BJ (cell line): ENCODE data around the gene KIDINS220. TPM values are rescaled to one million over a fixed set of nuclear protein-coding genes. Genes with fewer than 3 reads are reported as not detected.

Source experiments
- CTCF ChIA-PET: fragments of 350-600 bp; formaldehyde crosslinking; extraction: SDS; loops from one replicate; lab custom pipeline; 2021; ENCODE audit warnings: antibody characterized with exemption, inconsistent platforms; lab: Yijun Ruan, JAX
- POLR2A ChIA-PET: fragments of 300-600 bp; sonication (Branson Sonifier 250); formaldehyde crosslinking; extraction: SDS; loops from one replicate; lab custom pipeline; 2021; ENCODE audit warnings: antibody characterized with exemption; lab: Charles Lee
- DNase-seq: peaks from one replicate; pipeline ENCODE4 v3.0.0-alpha.2; 2011; ENCODE audit warnings: low read depth
- H3K27me3 ChIP-seq: 2 replicates; pipeline ENCODE4 v1.6.0; 2011; ENCODE audit warnings: low read length; ENCODE audit not compliant: control insufficient read depth, insufficient read depth
- H3K36me3 ChIP-seq: 2 replicates; pipeline ENCODE4 v1.5.1; 2011; ENCODE audit warnings: low read length; ENCODE audit not compliant: control insufficient read depth, insufficient read depth
- H3K4me3 ChIP-seq: 2 replicates; pipeline ENCODE4 v1.5.1; 2011; ENCODE audit warnings: low read depth, mild to moderate bottlenecking, control low read depth, low read length
- polyA plus RNA-seq: library from polyadenylated mRNA; depleted of rRNA; stranded (reverse); fragments of >200 nt; gene quantifications from 2 replicates; pipeline ENCODE4 v1.2.3, GENCODE V29; 2011
- TF ChIP-seq, protein P1 (sequence below): IDR thresholded peaks from 2 replicates; pipeline ENCODE4 v1.5.1; 2011; ENCODE audit warnings: low read depth, mild to moderate bottlenecking, control low read depth, inconsistent platforms, low read length, moderate library complexity; ENCODE audit not compliant: insufficient read depth

The KIDINS220 gene
- polyA plus RNA-seq, 1 experiment = 34.8 TPM

DNA sequence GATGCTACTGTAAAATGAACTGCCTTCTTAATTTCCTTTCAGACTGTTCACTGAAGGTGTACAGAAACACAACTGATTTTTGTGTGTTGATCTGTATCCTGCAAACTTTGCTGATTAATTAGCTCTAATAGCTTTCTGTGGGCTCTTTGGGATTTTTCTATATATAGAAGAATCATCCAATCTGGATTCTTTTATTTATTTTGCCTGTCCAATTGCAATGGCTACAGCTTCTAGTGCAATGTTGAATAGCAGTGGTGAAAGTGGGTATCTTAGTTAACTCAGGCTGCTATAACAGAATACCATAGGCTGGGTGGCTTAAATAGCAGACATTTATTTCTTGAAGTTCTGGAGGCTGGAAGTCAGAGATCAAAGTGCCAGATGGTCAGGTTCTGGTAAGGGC lies 81.2 kb downstream of the KIDINS220 start:
- Histone ChIP-seq H3K27me3 (no peaks in the 10 kb centered on the region), H3K4me3 (no peak overlapping the region), H3K36me3 (no peaks in the 10 kb centered on the region)
- POLR2A ChIA-PET = no interaction called here
- DNase-seq = no peak
- TF ChIP-seq, protein P1, sequence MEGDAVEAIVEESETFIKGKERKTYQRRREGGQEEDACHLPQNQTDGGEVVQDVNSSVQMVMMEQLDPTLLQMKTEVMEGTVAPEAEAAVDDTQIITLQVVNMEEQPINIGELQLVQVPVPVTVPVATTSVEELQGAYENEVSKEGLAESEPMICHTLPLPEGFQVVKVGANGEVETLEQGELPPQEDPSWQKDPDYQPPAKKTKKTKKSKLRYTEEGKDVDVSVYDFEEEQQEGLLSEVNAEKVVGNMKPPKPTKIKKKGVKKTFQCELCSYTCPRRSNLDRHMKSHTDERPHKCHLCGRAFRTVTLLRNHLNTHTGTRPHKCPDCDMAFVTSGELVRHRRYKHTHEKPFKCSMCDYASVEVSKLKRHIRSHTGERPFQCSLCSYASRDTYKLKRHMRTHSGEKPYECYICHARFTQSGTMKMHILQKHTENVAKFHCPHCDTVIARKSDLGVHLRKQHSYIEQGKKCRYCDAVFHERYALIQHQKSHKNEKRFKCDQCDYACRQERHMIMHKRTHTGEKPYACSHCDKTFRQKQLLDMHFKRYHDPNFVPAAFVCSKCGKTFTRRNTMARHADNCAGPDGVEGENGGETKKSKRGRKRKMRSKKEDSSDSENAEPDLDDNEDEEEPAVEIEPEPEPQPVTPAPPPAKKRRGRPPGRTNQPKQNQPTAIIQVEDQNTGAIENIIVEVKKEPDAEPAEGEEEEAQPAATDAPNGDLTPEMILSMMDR = no peak
- CTCF ChIA-PET = no interaction called here

DNA sequence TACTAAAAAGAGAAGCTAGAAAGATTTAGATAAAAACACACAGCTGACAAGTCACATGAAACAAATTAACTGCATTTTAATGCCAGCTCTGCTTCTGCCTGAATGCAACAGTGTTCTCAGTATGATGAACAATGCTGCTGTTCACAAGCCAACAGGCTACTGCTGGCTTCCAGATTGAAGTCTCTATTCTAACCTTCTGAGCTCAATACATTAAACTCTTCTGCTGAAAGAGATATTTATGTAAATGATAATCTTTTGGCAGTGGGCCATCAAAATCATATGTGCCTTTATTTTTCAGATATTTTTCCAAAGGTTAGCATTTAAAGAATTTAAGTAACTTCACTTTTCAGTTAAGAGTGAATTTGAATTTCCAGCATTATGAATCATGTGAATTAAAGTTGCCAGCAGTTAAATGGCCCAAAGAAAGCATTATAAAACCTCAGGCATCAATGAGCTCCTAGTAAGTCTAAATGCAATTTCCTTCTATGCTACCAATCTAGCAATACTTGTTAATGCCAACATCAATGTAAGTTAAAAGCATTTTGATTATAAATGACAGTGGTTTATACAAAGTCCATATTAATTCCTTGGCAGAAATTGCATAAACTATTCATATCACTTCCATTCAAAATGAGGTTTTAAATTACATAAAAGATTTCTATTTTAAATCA lies 83.2 kb downstream of the KIDINS220 start:
- Histone ChIP-seq H3K27me3 (no peaks in the 10 kb centered on the region), H3K4me3 (no peak overlapping the region), H3K36me3 (no peaks in the 10 kb centered on the region)
- ChIA-PET POLR2A (no interaction called here), CTCF (no interaction called here)
- TF ChIP-seq, protein P1 = no peak
- no peak for DNase-seq

DNA sequence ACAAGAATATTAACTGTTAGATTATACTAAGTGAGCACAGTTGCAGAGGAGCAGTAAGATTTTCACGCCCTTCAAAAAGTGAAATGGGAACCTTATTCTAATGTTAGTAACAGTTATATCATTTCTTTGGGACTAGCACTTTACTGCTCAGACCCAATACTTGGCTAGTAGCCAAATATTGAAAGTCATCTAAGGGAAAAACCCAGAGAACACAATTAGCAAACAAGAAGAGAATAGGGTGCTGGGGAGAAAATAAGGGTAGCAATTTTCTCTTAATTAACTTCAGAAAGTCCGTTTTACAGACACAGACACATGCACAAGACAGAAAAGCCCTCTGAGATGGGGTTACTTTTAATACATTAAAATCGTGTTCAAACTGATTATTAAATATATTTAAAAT lies 83.8 kb downstream of the KIDINS220 start:
- ChIA-PET POLR2A (no interaction called here), CTCF (no interaction called here)
- TF ChIP-seq, protein P1 = no peak

DNA sequence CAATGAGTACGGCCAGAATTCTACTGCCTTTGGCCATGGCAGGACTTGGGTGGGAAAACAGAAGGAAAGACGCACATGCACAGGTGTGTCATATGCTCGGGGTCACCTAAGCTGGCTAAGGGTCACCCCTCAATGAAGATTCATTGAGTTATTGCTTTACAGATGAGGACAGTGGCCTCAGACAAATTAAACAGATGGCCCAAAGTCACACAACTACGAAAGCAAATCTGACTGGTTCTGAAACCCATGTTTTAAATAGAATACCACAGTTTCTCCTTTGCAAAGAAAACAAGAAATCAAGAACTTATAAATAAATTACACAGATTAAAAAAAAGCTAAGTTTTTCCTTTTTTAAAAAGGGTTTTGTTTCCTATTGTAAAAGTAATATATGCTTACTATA lies 85.0 kb downstream of the KIDINS220 start:
- TF ChIP-seq, protein P1 = no peak
- ChIA-PET POLR2A (no interaction called here), CTCF (no interaction called here)
- Histone ChIP-seq H3K36me3 (no peaks in the 10 kb centered on the region), H3K27me3 (no peaks in the 10 kb centered on the region), H3K4me3 (no peak overlapping the region)
- no peak for DNase-seq

More for the DNA sequence above, 83.8 kb downstream of the KIDINS220 start:
- Histone ChIP-seq H3K36me3 (no peaks in the 10 kb centered on the region), H3K27me3 (no peaks in the 10 kb centered on the region), H3K4me3 (no peak overlapping the region)
- DNase-seq = no peak

DNA sequence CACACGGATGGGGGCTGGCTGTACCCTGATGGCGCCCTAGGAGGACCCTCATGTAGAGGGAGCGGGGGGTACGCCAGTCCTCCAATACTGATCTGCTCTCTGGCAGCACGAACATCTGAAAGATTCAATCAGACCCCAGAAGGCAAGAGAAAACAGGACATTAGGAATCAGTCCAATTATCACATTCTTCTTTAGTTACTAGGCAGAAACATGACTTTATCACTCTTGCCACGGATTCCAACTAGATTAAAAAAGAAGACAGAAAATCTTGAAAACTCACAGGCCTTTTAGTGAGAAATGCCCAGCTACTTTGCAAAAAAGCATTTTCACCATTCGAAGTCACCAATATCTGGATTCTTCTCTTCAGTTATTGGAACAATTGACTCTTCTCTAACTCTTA lies 87.2 kb downstream of the KIDINS220 start:
- POLR2A ChIA-PET = no interaction called here
- TF ChIP-seq, protein P1 = no peak
- H3K36me3 ChIP-seq = peaks cover 2% of the 10 kb centered on the region; the same call in 1 of the 2 replicates
- H3K27me3 ChIP-seq = no peaks in the 10 kb centered on the region
- CTCF ChIA-PET = interaction anchor here (0.7 to 1.0 kb wide), 2 partner anchors 10 to 1341 kb away, joined by 3 read pairs; no protein-coding TSS in a partner anchor
- H3K4me3 ChIP-seq = no peak overlapping the region
- DNase-seq = no peak
